SHP77 treated with DMSO at 0.1 percent for 48 hours (cell line): ENCODE data around the gene SLC17A7.
"Not testable (repeated sequence)": the region's sequence is repeated elsewhere in the genome, so short reads cannot be mapped to it uniquely, and the experiment has no call there.

Source experiments
- DNase-seq: peaks from one replicate; lab custom pipeline; 2025; lab: John Stamatoyannopoulos, UW

The SLC17A7 gene

GRCh38 chr19:49444100-49444700 lies 2.9 kb upstream of the SLC17A7 start:
- DNase-seq: not testable (repeated sequence)

- peak; percentile 89 for DNase-seq
Observed at GRCh38 chr19:49443366-49444099, 2.2 kb upstream of the SLC17A7 start.

GRCh38 chr19:49442771-49443365 lies 1.5 kb upstream of the SLC17A7 start:
- DNase-seq: peak; percentile 54

GRCh38 chr19:49442354-49442753 lies 1.0 kb upstream of the SLC17A7 start:
- DNase-seq: peak; percentile 54

- DNase-seq: no peak
Observed at GRCh38 chr19:49441960-49442350, 628 bp upstream of the SLC17A7 start.

GRCh38 chr19:49440439-49441209 lies 703 bp downstream of the SLC17A7 start:
- DNase-seq: no peak

- no peak for DNase-seq
Observed at GRCh38 chr19:49439836-49440235, 1.5 kb downstream of the SLC17A7 start.

- no peak for DNase-seq
Observed at GRCh38 chr19:49438261-49438660, 3.1 kb downstream of the SLC17A7 start.

GRCh38 chr19:49437231-49437630 lies 4.1 kb downstream of the SLC17A7 start:
- no peak for DNase-seq

GRCh38 chr19:49436381-49437017 lies 4.8 kb downstream of the SLC17A7 start:
- DNase-seq: no peak

GRCh38 chr19:49435670-49436069 lies 5.7 kb downstream of the SLC17A7 start:
- no peak for DNase-seq

- DNase-seq: no peak
Observed at GRCh38 chr19:49434907-49435583, 6.3 kb downstream of the SLC17A7 start.

- no peak for DNase-seq
Observed at GRCh38 chr19:49433240-49433901, 8.0 kb downstream of the SLC17A7 start.

- DNase-seq: no peak
Observed at GRCh38 chr19:49432141-49433073, 8.9 kb downstream of the SLC17A7 start.

- DNase-seq: no peak
Observed at GRCh38 chr19:49431330-49431749, 10.0 kb downstream of the SLC17A7 start.

GRCh38 chr19:49430678-49431329 lies 10.5 kb downstream of the SLC17A7 start:
- no peak for DNase-seq

GRCh38 chr19:49430172-49430677 lies 11.1 kb downstream of the SLC17A7 start:
- no peak for DNase-seq

- no peak for DNase-seq
Observed at GRCh38 chr19:49428547-49429451, 12.5 kb downstream of the SLC17A7 start.
